Mesothelial cell of epicardium (in vitro differentiated cells): ENCODE results near the gene THEM4. TPM values are rescaled to one million over a fixed set of nuclear protein-coding genes. Genes with fewer than 3 reads are reported as not detected.

Experiments
- DNase-seq, 2 experiments: peaks; one replicate each; pipeline ENCODE4 v3.0.0; 2021; ENCODE audit warnings: low spot score in 2 of 2; ENCODE audit not compliant: unreplicated experiment in 2 of 2
- H3K27ac Mint-ChIP-seq: 2 replicates; pipeline ENCODE4 v1.8.0; 2021; ENCODE audit warnings: mixed read lengths
- H3K27me3 Mint-ChIP-seq: 2 replicates; pipeline ENCODE4 v1.8.0; 2021; ENCODE audit warnings: low read depth, mixed read lengths
- H3K36me3 Mint-ChIP-seq: 2 replicates; pipeline ENCODE4 v1.8.0; 2021; ENCODE audit warnings: mixed read lengths
- H3K4me1 Mint-ChIP-seq: 2 replicates; pipeline ENCODE4 v1.8.0; 2021; ENCODE audit warnings: mixed read lengths
- H3K4me3 Mint-ChIP-seq: 2 replicates; pipeline ENCODE4 v1.8.0; 2021; ENCODE audit warnings: mild to moderate bottlenecking, moderate library complexity, mixed read lengths
- H3K9me3 Mint-ChIP-seq: 2 replicates; pipeline ENCODE4 v1.8.0; 2021; ENCODE audit warnings: mixed read lengths
- CTCF ChIP-seq: fragments of 200-600 bp; sonication (generic); IDR thresholded peaks from one replicate; pipeline ENCODE4 v1.5.0; 2021; ENCODE audit warnings: antibody characterized with exemption; ENCODE audit not compliant: unreplicated experiment
- total RNA-seq: library from RNA; stranded (reverse); gene quantifications from 3 replicates; pipeline ENCODE4 v1.2.1, GENCODE V29; 2021

THEM4 gene
- total RNA-seq, 1 donor from 2014 or later: 24.3 TPM

GRCh38 chr1:151924691-151925587 is 15.6 kb upstream of the THEM4 start:
- Mint-ChIP-seq H3K36me3 (no peaks in the 10 kb centered on the region), H3K27me3 (no peaks in the 10 kb centered on the region), H3K9me3 (peaks cover 1% of the 10 kb centered on the region), H3K4me1 (peaks cover 18% of the 10 kb centered on the region), H3K27ac (no peak overlapping the region), H3K4me3 (no peak overlapping the region)
- no peak for TF ChIP-seq CTCF
- DNase-seq: no peak

GRCh38 chr1:151923422-151923821 is 14.1 kb upstream of the THEM4 start:
- no peaks in the 10 kb centered on the region for H3K27me3 Mint-ChIP-seq
- H3K4me1 Mint-ChIP-seq: peaks cover 18% of the 10 kb centered on the region
- H3K27ac Mint-ChIP-seq: no peak overlapping the region
- no peak overlapping the region for H3K4me3 Mint-ChIP-seq
- no peak for DNase-seq
- H3K9me3 Mint-ChIP-seq: no peaks in the 10 kb centered on the region
- H3K36me3 Mint-ChIP-seq: no peaks in the 10 kb centered on the region
- no peak for TF ChIP-seq CTCF

GRCh38 chr1:151920149-151920548 is 10.8 kb upstream of the THEM4 start:
- Mint-ChIP-seq H3K36me3 (no peaks in the 10 kb centered on the region), H3K4me3 (no peak overlapping the region), H3K4me1 (peaks cover 16% of the 10 kb centered on the region), H3K9me3 (no peaks in the 10 kb centered on the region), H3K27ac (no peak overlapping the region), H3K27me3 (no peaks in the 10 kb centered on the region)
- DNase-seq: no peak
- no peak for TF ChIP-seq CTCF

GRCh38 chr1:151918819-151919610 is 9.7 kb upstream of the THEM4 start:
- DNase-seq: no peak
- no peaks in the 10 kb centered on the region for H3K9me3 Mint-ChIP-seq

DNA sequence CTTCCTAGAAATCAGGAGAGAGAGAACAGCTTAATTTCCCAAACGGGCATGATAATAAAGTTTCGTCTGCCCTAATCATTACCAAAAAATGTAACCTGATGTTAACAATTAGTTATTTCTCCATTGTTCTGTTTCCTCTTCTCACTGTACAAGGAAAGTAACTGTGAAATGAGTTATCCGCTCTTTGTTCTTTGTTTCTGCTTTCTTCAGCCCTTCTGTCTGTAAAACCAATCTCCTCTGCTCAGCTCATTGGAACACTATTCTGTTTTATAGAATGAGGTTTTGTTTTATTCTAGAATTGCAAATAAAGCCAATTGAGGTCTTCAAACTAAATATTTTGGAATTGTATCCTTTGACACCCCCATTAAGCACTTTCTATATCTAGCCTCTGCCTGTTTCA is 8.8 kb upstream of the THEM4 start:
- TF ChIP-seq CTCF: no peak
- no peaks in the 10 kb centered on the region for H3K36me3 Mint-ChIP-seq
- H3K27ac Mint-ChIP-seq: no peak overlapping the region
- DNase-seq: no peak
- no peak overlapping the region for H3K4me3 Mint-ChIP-seq
- H3K9me3 Mint-ChIP-seq: no peaks in the 10 kb centered on the region
- H3K27me3 Mint-ChIP-seq: no peaks in the 10 kb centered on the region
- H3K4me1 Mint-ChIP-seq: peaks cover 9% of the 10 kb centered on the region

More at GRCh38 chr1:151918819-151919610, 9.7 kb upstream of the THEM4 start:
- H3K4me1 Mint-ChIP-seq: peaks cover 16% of the 10 kb centered on the region
- no peaks in the 10 kb centered on the region for H3K27me3 Mint-ChIP-seq
- no peak overlapping the region for H3K27ac Mint-ChIP-seq
- TF ChIP-seq CTCF: no peak
- no peak overlapping the region for H3K4me3 Mint-ChIP-seq
- no peaks in the 10 kb centered on the region for H3K36me3 Mint-ChIP-seq
